ENCODE results near the gene MACROD2.

MACROD2 gene

GRCh38 chr20:14583413-14583812, 588.1 kb downstream of the MACROD2 start:
- TF ChIP-seq TAF1 (IDR thresholded peaks at IDR 0.05; ENCODE audit: low read depth, low read length) (no peak), POLR2AphosphoS5 (IDR thresholded peaks at IDR 0.05; ENCODE audit: low read depth, low read length) (no peak), PAX5 (IDR thresholded peaks at IDR 0.05; ENCODE audit: insufficient read depth, low read length, severe bottlenecking) (no peak), POLR2A (IDR thresholded peaks at IDR 0.05; ENCODE audit: low read depth, low read length) (no peak), POU2F2 (IDR thresholded peaks at IDR 0.05; ENCODE audit: low read depth, low read length) (no peak), SPI1 (IDR thresholded peaks at IDR 0.05; ENCODE audit: low read depth, low read length) (no peak)
- DNase-seq (ENCODE audit: insufficient read length, low spot score), result no peak

GRCh38 chr20:14589383-14589782, 594.1 kb downstream of the MACROD2 start:
- DNase-seq (ENCODE audit: insufficient read length, low spot score) (no peak), FAIRE-seq (no peak)
- TF ChIP-seq SPI1 (IDR thresholded peaks at IDR 0.05; ENCODE audit: low read depth, low read length) (no peak), TAF1 (IDR thresholded peaks at IDR 0.05; ENCODE audit: low read depth, low read length) (no peak), POLR2A (IDR thresholded peaks at IDR 0.05; ENCODE audit: low read depth, low read length) (no peak), POLR2AphosphoS5 (IDR thresholded peaks at IDR 0.05; ENCODE audit: low read depth, low read length) (no peak), PAX5 (IDR thresholded peaks at IDR 0.05; ENCODE audit: insufficient read depth, low read length, severe bottlenecking) (no peak), POU2F2 (IDR thresholded peaks at IDR 0.05; ENCODE audit: low read depth, low read length) (no peak)

More at GRCh38 chr20:14583413-14583812, 588.1 kb downstream of the MACROD2 start:
- no peak for FAIRE-seq

GRCh38 chr20:14595051-14595450, 599.7 kb downstream of the MACROD2 start:
- DNase-seq (ENCODE audit: insufficient read length, low spot score) (no peak), FAIRE-seq (no peak)
- no peak for TF ChIP-seq SPI1 (IDR thresholded peaks at IDR 0.05; ENCODE audit: low read depth, low read length)
- TF ChIP-seq TAF1 (IDR thresholded peaks at IDR 0.05; ENCODE audit: low read depth, low read length), result no peak
- TF ChIP-seq POLR2AphosphoS5 (IDR thresholded peaks at IDR 0.05; ENCODE audit: low read depth, low read length), result no peak
- no peak for TF ChIP-seq PAX5 (IDR thresholded peaks at IDR 0.05; ENCODE audit: insufficient read depth, low read length, severe bottlenecking)
- TF ChIP-seq POU2F2 (IDR thresholded peaks at IDR 0.05; ENCODE audit: low read depth, low read length), result no peak
- TF ChIP-seq POLR2A (IDR thresholded peaks at IDR 0.05; ENCODE audit: low read depth, low read length), result no peak

GRCh38 chr20:14597206-14597715, 601.9 kb downstream of the MACROD2 start:
- DNase-seq (ENCODE audit: insufficient read length, low spot score), result no peak
- TF ChIP-seq PAX5 (IDR thresholded peaks at IDR 0.05; ENCODE audit: insufficient read depth, low read length, severe bottlenecking), result no peak
- TF ChIP-seq POLR2AphosphoS5 (IDR thresholded peaks at IDR 0.05; ENCODE audit: low read depth, low read length), result no peak
- TF ChIP-seq POU2F2 (IDR thresholded peaks at IDR 0.05; ENCODE audit: low read depth, low read length), result no peak
- TF ChIP-seq POLR2A (IDR thresholded peaks at IDR 0.05; ENCODE audit: low read depth, low read length), result no peak
- TF ChIP-seq SPI1 (IDR thresholded peaks at IDR 0.05; ENCODE audit: low read depth, low read length), result no peak
- TF ChIP-seq TAF1 (IDR thresholded peaks at IDR 0.05; ENCODE audit: low read depth, low read length), result no peak
- no peak for FAIRE-seq

- no peak for TF ChIP-seq POLR2A (IDR thresholded peaks at IDR 0.05; ENCODE audit: low read depth, low read length)
- no peak for FAIRE-seq
- DNase-seq (ENCODE audit: insufficient read length, low spot score), result no peak
These were observed 604.3 kb downstream of the MACROD2 start for GRCh38 chr20:14599613-14600012.

GRCh38 chr20:14600527-14600926, 605.2 kb downstream of the MACROD2 start:
- DNase-seq (ENCODE audit: insufficient read length, low spot score) (no peak), FAIRE-seq (no peak)
- TF ChIP-seq POLR2A (IDR thresholded peaks at IDR 0.05; ENCODE audit: low read depth, low read length) (no peak), POU2F2 (IDR thresholded peaks at IDR 0.05; ENCODE audit: low read depth, low read length) (no peak), POLR2AphosphoS5 (IDR thresholded peaks at IDR 0.05; ENCODE audit: low read depth, low read length) (no peak), PAX5 (IDR thresholded peaks at IDR 0.05; ENCODE audit: insufficient read depth, low read length, severe bottlenecking) (no peak), SPI1 (IDR thresholded peaks at IDR 0.05; ENCODE audit: low read depth, low read length) (no peak), TAF1 (IDR thresholded peaks at IDR 0.05; ENCODE audit: low read depth, low read length) (no peak)

- TF ChIP-seq POU2F2 (IDR thresholded peaks at IDR 0.05; ENCODE audit: low read depth, low read length) (no peak), SPI1 (IDR thresholded peaks at IDR 0.05; ENCODE audit: low read depth, low read length) (no peak), POLR2A (IDR thresholded peaks at IDR 0.05; ENCODE audit: low read depth, low read length) (no peak), PAX5 (IDR thresholded peaks at IDR 0.05; ENCODE audit: insufficient read depth, low read length, severe bottlenecking) (no peak), POLR2AphosphoS5 (IDR thresholded peaks at IDR 0.05; ENCODE audit: low read depth, low read length) (no peak), TAF1 (IDR thresholded peaks at IDR 0.05; ENCODE audit: low read depth, low read length) (no peak)
- FAIRE-seq (no peak), DNase-seq (ENCODE audit: insufficient read length, low spot score) (no peak)
These were observed 608.8 kb downstream of the MACROD2 start for GRCh38 chr20:14604143-14604542.

- FAIRE-seq, result no peak
- DNase-seq (ENCODE audit: insufficient read length, low spot score), result no peak
- no peak for TF ChIP-seq POU2F2 (IDR thresholded peaks at IDR 0.05; ENCODE audit: low read depth, low read length)
- no peak for TF ChIP-seq SPI1 (IDR thresholded peaks at IDR 0.05; ENCODE audit: low read depth, low read length)
- no peak for TF ChIP-seq POLR2A (IDR thresholded peaks at IDR 0.05; ENCODE audit: low read depth, low read length)
- TF ChIP-seq TAF1 (IDR thresholded peaks at IDR 0.05; ENCODE audit: low read depth, low read length), result no peak
These were observed 614.3 kb downstream of the MACROD2 start for GRCh38 chr20:14609328-14610221.

GRCh38 chr20:14611479-14611878, 616.2 kb downstream of the MACROD2 start:
- no peak for DNase-seq (ENCODE audit: insufficient read length, low spot score)
- TF ChIP-seq POLR2A (IDR thresholded peaks at IDR 0.05; ENCODE audit: low read depth, low read length), result no peak
- TF ChIP-seq POU2F2 (IDR thresholded peaks at IDR 0.05; ENCODE audit: low read depth, low read length), result no peak
- no peak for TF ChIP-seq POLR2AphosphoS5 (IDR thresholded peaks at IDR 0.05; ENCODE audit: low read depth, low read length)
- no peak for TF ChIP-seq PAX5 (IDR thresholded peaks at IDR 0.05; ENCODE audit: insufficient read depth, low read length, severe bottlenecking)
- TF ChIP-seq TAF1 (IDR thresholded peaks at IDR 0.05; ENCODE audit: low read depth, low read length), result no peak
- FAIRE-seq, result no peak
